H1 (cell line): ENCODE results near the gene LOXHD1. TPM values are rescaled to one million over a fixed set of nuclear protein-coding genes. Genes with fewer than 3 reads are reported as not detected.

Source experiments
- CTCF ChIA-PET: fragments of 300-600 bp; sonication (Branson Sonifier 250); formaldehyde crosslinking; loops from one replicate; lab custom pipeline; 2021; ENCODE audit not compliant: partially characterized antibody; lab: Charles Lee
- POLR2A ChIA-PET: fragments of 300-600 bp; sonication (Branson Sonifier 250); formaldehyde crosslinking; loops from one replicate; lab custom pipeline; 2021; ENCODE audit warnings: inconsistent platforms; ENCODE audit not compliant: partially characterized antibody; lab: Charles Lee
- DNase-seq, 2 experiments: peaks; one replicate each; pipeline versions ENCODE4 v3.0.0 to v3.0.0-alpha.2; 2010 to 2022; ENCODE audit warnings: low spot score in 2 of 2, low read depth in 1 of 2, mixed read lengths in 1 of 2
- FAIRE-seq: peaks from 2 replicates; lab custom pipeline; 2011; peaks lifted over from hg19 to GRCh38; lab: Jason Lieb, UNC
- H2AFZ ChIP-seq: 2 replicates; pipeline ENCODE4 v1.8.1; 2012; ENCODE audit warnings: low read length, inconsistent platforms
- H2AK5ac ChIP-seq: 2 replicates; pipeline ENCODE4 v1.6.1; 2013; ENCODE audit warnings: low read depth, low read length
- H2BK120ac ChIP-seq: replicated peaks from 2 replicates; pipeline ENCODE3; 2013; ENCODE audit warnings: low read depth, low read length, inconsistent platforms
- H2BK12ac ChIP-seq: 2 replicates; pipeline ENCODE4 v1.6.1; 2013; ENCODE audit warnings: low read depth, low read length
- H2BK15ac ChIP-seq: 2 replicates; pipeline ENCODE4 v1.6.1; 2013; ENCODE audit warnings: low read length
- H2BK20ac ChIP-seq: 2 replicates; pipeline ENCODE4 v1.6.1; 2013; ENCODE audit warnings: low read length
- H2BK5ac ChIP-seq: 2 replicates; pipeline ENCODE4 v1.6.1; 2013; ENCODE audit warnings: low read depth, low read length
- H3K14ac ChIP-seq: 2 replicates; pipeline ENCODE4 v1.6.1; 2013; ENCODE audit warnings: inconsistent platforms; ENCODE audit not compliant: insufficient read length
- H3K18ac ChIP-seq: 2 replicates; pipeline ENCODE4 v1.6.1; 2013; ENCODE audit warnings: low read length; ENCODE audit errors: extremely low read depth
- H3K23ac ChIP-seq: 2 replicates; pipeline ENCODE4 v1.6.1; 2013; ENCODE audit warnings: inconsistent platforms; ENCODE audit not compliant: insufficient read length
- H3K23me2 ChIP-seq: 2 replicates; pipeline ENCODE4 v1.6.1; 2013; ENCODE audit warnings: low read depth, low read length
- H3K27ac ChIP-seq: 2 replicates; pipeline ENCODE4 v1.6.1; 2011; ENCODE audit warnings: low read depth, low read length, inconsistent platforms
- H3K27me3 ChIP-seq, 4 experiments: replicated peaks in 1 of 4; 1 replicate in 1 of 4; 2 replicates in 3 of 4; pipeline versions ENCODE4 v1.6.1 to v1.8.1; 2011 to 2013; ENCODE audit warnings: low read length in 3 of 4, mild to moderate bottlenecking in 3 of 4, inconsistent platforms in 2 of 4, mixed read lengths in 2 of 4, moderate library complexity in 1 of 4; ENCODE audit not compliant: control insufficient read depth in 3 of 4, insufficient read depth in 3 of 4; ENCODE audit errors: extremely low read depth in 1 of 4
- H3K36me3 ChIP-seq, 4 experiments: 2 replicates each; pipeline versions ENCODE4 v1.6.1 to v1.8.1; 2011 to 2013; ENCODE audit warnings: mild to moderate bottlenecking in 4 of 4, low read length in 3 of 4, moderate library complexity in 2 of 4, control low read depth in 1 of 4, inconsistent platforms in 1 of 4; ENCODE audit not compliant: insufficient read depth in 4 of 4, control insufficient read depth in 2 of 4
- H3K4ac ChIP-seq: replicated peaks from 2 replicates; pipeline ENCODE3; 2013; ENCODE audit warnings: low read length, low read depth, mixed read lengths, inconsistent platforms; ENCODE audit not compliant: insufficient read length
- H3K4me1 ChIP-seq, 4 experiments: replicated peaks in 1 of 4; 1 replicate in 1 of 4; 2 replicates in 3 of 4; pipeline versions ENCODE4 v1.6.1 to v1.8.1; 2011 to 2013; ENCODE audit warnings: low read length in 3 of 4, inconsistent platforms in 2 of 4, mixed read lengths in 1 of 4; ENCODE audit not compliant: insufficient read depth in 4 of 4, control insufficient read depth in 3 of 4
- H3K4me2 ChIP-seq, 2 experiments: 2 replicates each; pipeline versions ENCODE4 v1.6.1 to v1.8.1; 2011 to 2013; ENCODE audit warnings: low read depth in 2 of 2, low read length in 2 of 2, control low read depth in 1 of 2, inconsistent platforms in 1 of 2, mild to moderate bottlenecking in 1 of 2; ENCODE audit not compliant: insufficient read depth in 1 of 2
- H3K4me3 ChIP-seq, 4 experiments: fragments of 200-600, 300-600 bp in 1 of 4; sonication (generic), shearing (Covaris generic), sonication (Bioruptor Twin) in 1 of 4; 2 replicates each; pipeline versions ENCODE4 v1.5.1 to v1.8.1; 2011 to 2016; ENCODE audit warnings: low read length in 4 of 4, low read depth in 3 of 4, control low read depth in 2 of 4, inconsistent platforms in 2 of 4, mild to moderate bottlenecking in 2 of 4, mixed read lengths in 1 of 4, moderate library complexity in 1 of 4; ENCODE audit not compliant: insufficient read depth in 2 of 4; ENCODE audit errors: extremely low read depth in 1 of 4
- H3K56ac ChIP-seq: replicated peaks from 2 replicates; pipeline ENCODE3; 2013; ENCODE audit warnings: low read depth, mild to moderate bottlenecking, mixed read lengths, low read length, inconsistent platforms; ENCODE audit not compliant: insufficient read length
- H3K79me1 ChIP-seq: 2 replicates; pipeline ENCODE4 v1.6.1; 2013; ENCODE audit warnings: low read depth, low read length, control low read depth
- H3K79me2 ChIP-seq, 2 experiments: 2 replicates each; pipeline versions ENCODE4 v1.6.1 to v1.8.1; 2012 to 2013; ENCODE audit warnings: low read length in 2 of 2, mild to moderate bottlenecking in 2 of 2, inconsistent platforms in 1 of 2; ENCODE audit not compliant: insufficient read depth in 2 of 2, control insufficient read depth in 1 of 2
- H3K9ac ChIP-seq, 4 experiments: replicated peaks in 1 of 4; 1 replicate in 1 of 4; 2 replicates in 3 of 4; pipeline versions ENCODE4 v1.6.1 to v1.8.1; 2011 to 2013; ENCODE audit warnings: low read depth in 3 of 4, low read length in 3 of 4, control low read depth in 2 of 4, mild to moderate bottlenecking in 2 of 4, moderate library complexity in 2 of 4, inconsistent platforms in 1 of 4; ENCODE audit errors: extremely low read depth in 1 of 4
- H3K9me3 ChIP-seq, 2 experiments: 2 replicates each; pipeline versions ENCODE4 v1.6.1 to v1.8.1; 2012 to 2013; ENCODE audit warnings: mild to moderate bottlenecking in 2 of 2, moderate library complexity in 2 of 2, control low read depth in 1 of 2, inconsistent platforms in 1 of 2, low read depth in 1 of 2, low read length in 1 of 2, mixed read lengths in 1 of 2; ENCODE audit not compliant: insufficient read depth in 2 of 2
- H4K20me1 ChIP-seq, 2 experiments: replicated peaks in 1 of 2; 2 replicates each; pipeline versions ENCODE3 to v1.8.1; 2011 to 2013; ENCODE audit warnings: inconsistent platforms in 2 of 2, low read length in 2 of 2, mild to moderate bottlenecking in 1 of 2; ENCODE audit not compliant: insufficient read depth in 2 of 2, control insufficient read depth in 1 of 2
- H4K5ac ChIP-seq: 2 replicates; pipeline ENCODE4 v1.6.1; 2013; ENCODE audit warnings: low read length, low read depth, mixed read lengths, inconsistent platforms; ENCODE audit not compliant: insufficient read length
- H4K8ac ChIP-seq: 2 replicates; pipeline ENCODE4 v1.8.0; 2013; ENCODE audit warnings: mild to moderate bottlenecking, moderate library complexity, low read length, inconsistent platforms; ENCODE audit not compliant: insufficient read depth; ENCODE audit errors: extremely low read depth
- H4K91ac ChIP-seq: replicated peaks from 2 replicates; pipeline ENCODE3; 2013; ENCODE audit warnings: low read length, mixed read lengths, inconsistent platforms; ENCODE audit not compliant: insufficient read length
- ATF2 ChIP-seq: IDR thresholded peaks from 2 replicates; pipeline ENCODE4 v1.6.1; 2012; ENCODE audit warnings: low read length, inconsistent platforms
- BACH1 ChIP-seq: IDR thresholded peaks from 2 replicates; pipeline ENCODE4 v1.6.1; 2012; ENCODE audit warnings: low read length, improper control_type of control experiment
- BCL11A ChIP-seq, 2 experiments: IDR thresholded peaks; one replicate each; pipeline ENCODE4 v1.6.1; 2011; ENCODE audit warnings: low read depth in 2 of 2, low read length in 2 of 2, mild to moderate bottlenecking in 2 of 2
- CEBPB ChIP-seq: IDR thresholded peaks from 2 replicates; pipeline ENCODE4 v1.6.1; 2012; ENCODE audit warnings: low read depth, low read length
- CREB1 ChIP-seq: IDR thresholded peaks from 2 replicates; pipeline ENCODE4 v1.6.1; 2012; ENCODE audit warnings: inconsistent platforms
- CTBP2 ChIP-seq: IDR thresholded peaks from 2 replicates; pipeline ENCODE4 v1.7.0; 2011; ENCODE audit warnings: borderline replicate concordance, mild to moderate bottlenecking, moderate library complexity, mixed read lengths, low read length; ENCODE audit not compliant: insufficient read depth, insufficient read length
- RBBP5 ChIP-seq: IDR thresholded peaks from 2 replicates; pipeline ENCODE4 v1.7.1; 2012; ENCODE audit warnings: low read depth, mild to moderate bottlenecking, inconsistent platforms, low read length, moderate library complexity, borderline replicate concordance
- SIN3A ChIP-seq, 2 experiments: IDR thresholded peaks in 1 of 2; conservative IDR thresholded peaks in 1 of 2; 2 replicates each; pipeline ENCODE4 v1.6.1; 2011 to 2012; ENCODE audit warnings: low read length in 2 of 2, improper control_type of control experiment in 1 of 2, low read depth in 1 of 2, mild to moderate bottlenecking in 1 of 2
- SP2 ChIP-seq: IDR thresholded peaks from 2 replicates; pipeline ENCODE4 v1.6.1; 2012; ENCODE audit warnings: mild to moderate bottlenecking, low read length, inconsistent platforms
- SRF ChIP-seq: IDR thresholded peaks from 2 replicates; pipeline ENCODE4 v1.6.1; 2011; ENCODE audit warnings: mild to moderate bottlenecking, low read depth, low read length, moderate library complexity
- TAF7 ChIP-seq: optimal IDR thresholded peaks from 2 replicates; pipeline ENCODE3; 2011; ENCODE audit warnings: low read depth, mild to moderate bottlenecking, inconsistent platforms, low read length, moderate library complexity, borderline replicate concordance
- WGBS, 2 experiments: shearing (Covaris generic) in 1 of 2; methylation state at CpG; one replicate each; pipeline versions ENCODE4 v1.1.6 to v1.1.7; 2013 to 2015; ENCODE audit warnings: low lambda C conversion rate in 2 of 2, mixed read lengths in 2 of 2, inconsistent platforms in 1 of 2, low coverage in 1 of 2, missing lambda C conversion rate in 1 of 2; ENCODE audit not compliant: insufficient replicate concordance in 2 of 2, insufficient coverage in 1 of 2, insufficient read length in 1 of 2; ENCODE audit errors: extremely low coverage in 1 of 2, missing lambda C conversion rate in 1 of 2; 5-methylcytosine and 5-hydroxymethylcytosine counted together
- polyA plus RNA-seq, 7 experiments: library from polyadenylated mRNA; depleted of rRNA in 3 of 7; stranded (reverse) in 5 of 7; unstranded in 2 of 7; fragments of >200 nt in 5 of 7; fragments of 200-250 nt in 2 of 7; gene quantifications; 1 replicate in 5 of 7; 2 replicates in 1 of 7; 4 replicates in 1 of 7; pipeline versions ENCODE4 v1.2.1 to v1.2.3, GENCODE V29; 2011 to 2013; ENCODE audit warnings: missing spikeins in 2 of 7, mixed read lengths in 2 of 7
- total RNA-seq: library from RNA; stranded (reverse); fragmentation: NEBNext Ultra II Directional; extraction: Animal tissue kit (Norgen Biotek cat#: 25700); gene quantifications from 2 replicates; pipeline ENCODE4 v1.2.1, GENCODE V29; 2021

LOXHD1 gene
- total and polyA plus RNA-seq, 2 of the 8 experiments (the other 6 are each of a cell fraction or from before 2014, with no cell fraction given) = 0.02 TPM; not detected in 1

GRCh38 chr18:46583711-46584110 lies 73.3 kb downstream of the LOXHD1 start:
- WGBS, 2 experiments = 89% methylated on average over 3 of the region's 3 CpGs; no CpG with 5 or more reads in 1 of the 2 experiments
- H4K5ac ChIP-seq = no peak overlapping the region
- ChIA-PET POLR2A (no interaction called here), CTCF (no interaction called here)
- H3K4ac ChIP-seq = no peak overlapping the region
- H3K4me1 ChIP-seq = no peaks in the 10 kb centered on the region
- no peak overlapping the region for H2AFZ ChIP-seq
- DNase-seq (no peak), FAIRE-seq (no peak)
- no peak overlapping the region for H3K18ac ChIP-seq
- H3K79me1 ChIP-seq = no peaks in the 10 kb centered on the region
- no peak overlapping the region for H4K91ac ChIP-seq
- no peak overlapping the region for H3K27ac ChIP-seq
- H3K27me3 ChIP-seq = no peaks in the 10 kb centered on the region
- no peak overlapping the region for H4K8ac ChIP-seq
- TF ChIP-seq CEBPB (no peak), SP2 (no peak), CTBP2 (no peak), ATF2 (no peak), TAF7 (no peak), BACH1 (no peak), SRF (no peak), RBBP5 (no peak), SIN3A (conservative IDR thresholded peaks at IDR 0.05 in 1 of 2, IDR thresholded peaks at IDR 0.05 in 1 of 2; ENCODE audit: low read depth in 1 of 2, low read length in 2 of 2) (no peak), BCL11A (IDR thresholded peaks at IDR 0.05; ENCODE audit: low read depth in 2 of 2, low read length in 2 of 2) (no peak), CREB1 (no peak)
- no peak overlapping the region for H3K4me3 ChIP-seq
- no peak overlapping the region for H2AK5ac ChIP-seq
- no peak overlapping the region for H2BK12ac ChIP-seq
- no peaks in the 10 kb centered on the region for H4K20me1 ChIP-seq
- H3K9me3 ChIP-seq = peaks cover 0 to 5% of the 10 kb centered on the region in 2 experiments; a peak in 1 of 4 replicates
- no peak overlapping the region for H3K4me2 ChIP-seq
- H2BK5ac ChIP-seq = no peak overlapping the region
- H2BK20ac ChIP-seq = no peak overlapping the region
- H3K9ac ChIP-seq = no peak overlapping the region
- no peak overlapping the region for H2BK15ac ChIP-seq
- no peaks in the 10 kb centered on the region; the same call in 1 of the 2 replicates for H3K23me2 ChIP-seq
- no peak overlapping the region for H2BK120ac ChIP-seq
- H3K79me2 ChIP-seq = no peaks in the 10 kb centered on the region
- H3K36me3 ChIP-seq = no peaks in the 10 kb centered on the region
- no peak overlapping the region for H3K14ac ChIP-seq
- no peak overlapping the region for H3K56ac ChIP-seq
- no peak overlapping the region for H3K23ac ChIP-seq
